WTC11 (cell line): ENCODE measurements around the gene METTL22. TPM values are rescaled to one million over a fixed set of nuclear protein-coding genes. Genes with fewer than 3 reads are reported as not detected.

Experiments used
- total RNA-seq: library from RNA; stranded (reverse); gene quantifications from 3 replicates; pipeline ENCODE4 v1.2.3, GENCODE V29; 2021
- TF ChIP-seq, protein P1 (sequence below): sonication (generic); formaldehyde crosslinking; IDR thresholded peaks from 2 replicates; pipeline ENCODE4 v1.8.0; 2022; ENCODE audit warnings: mild to moderate bottlenecking, missing genetic modification reagents

Gene METTL22
- total RNA-seq, 1 experiment from 2014 or later, result 82.0 TPM

DNA sequence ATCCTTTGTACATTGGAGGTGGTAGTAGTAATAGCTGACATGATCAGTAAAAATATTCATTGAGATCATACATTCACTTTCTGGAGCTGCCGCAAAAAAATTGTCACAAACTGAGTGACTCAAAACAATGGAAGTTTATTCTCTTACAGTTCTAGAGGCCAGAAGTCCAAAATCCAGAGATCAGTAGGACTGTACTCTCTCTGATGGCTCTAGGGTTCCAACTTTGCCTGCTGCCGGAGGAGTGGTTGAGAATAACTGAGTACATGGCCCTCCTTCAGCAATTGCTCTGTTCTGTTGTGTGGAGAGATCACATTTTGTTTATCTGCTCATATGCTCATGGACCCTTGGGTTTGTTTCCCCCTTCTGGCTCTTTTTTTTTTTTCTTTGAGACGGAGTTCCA is 76.5 kb downstream of the METTL22 start (continued):
- TF ChIP-seq, protein P1, sequence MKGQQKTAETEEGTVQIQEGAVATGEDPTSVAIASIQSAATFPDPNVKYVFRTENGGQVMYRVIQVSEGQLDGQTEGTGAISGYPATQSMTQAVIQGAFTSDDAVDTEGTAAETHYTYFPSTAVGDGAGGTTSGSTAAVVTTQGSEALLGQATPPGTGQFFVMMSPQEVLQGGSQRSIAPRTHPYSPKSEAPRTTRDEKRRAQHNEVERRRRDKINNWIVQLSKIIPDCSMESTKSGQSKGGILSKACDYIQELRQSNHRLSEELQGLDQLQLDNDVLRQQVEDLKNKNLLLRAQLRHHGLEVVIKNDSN (CRISPR knock-in tag), result no peak

Other genes starting within 250 kb of the METTL22 start
- gene TMEM114, start 31.2 kb upstream of the METTL22 start, total RNA-seq, result 0.37 to 1.1 TPM (median 0.60 TPM) in 3 replicates
- 4.4 to 6.6 TPM (median 5.4 TPM) in 3 replicates for gene ABAT, start 52.9 kb downstream of the METTL22 start, total RNA-seq
- 13.9 to 17.8 TPM (median 14.6 TPM) in 3 replicates for gene TMEM186, start 175.9 kb downstream of the METTL22 start, total RNA-seq
- gene PMM2, start 176.1 kb downstream of the METTL22 start, total RNA-seq, result 43.5 to 53.8 TPM (median 46.1 TPM) in 3 replicates
- 260 to 271 TPM (median 261 TPM) in 3 replicates for gene CARHSP1, start 247.3 kb downstream of the METTL22 start, total RNA-seq